Osteoblast (primary cell): ENCODE measurements around the gene GNAT1. TPM values are rescaled to one million over a fixed set of nuclear protein-coding genes. Genes with fewer than 3 reads are reported as not detected.

Source experiments
- DNase-seq: peaks from one replicate; pipeline ENCODE4 v3.0.0; 2011; ENCODE audit warnings: low spot score, mixed read lengths; ENCODE audit not compliant: insufficient read length; ENCODE audit errors: missing footprints
- H2AFZ ChIP-seq: 2 replicates; pipeline ENCODE4 v1.6.0; 2011; ENCODE audit warnings: mild to moderate bottlenecking, low read length
- H3K27ac ChIP-seq: 2 replicates; pipeline ENCODE4 v1.5.1; 2011; ENCODE audit warnings: mild to moderate bottlenecking, low read depth, low read length, moderate library complexity
- H3K27me3 ChIP-seq: 2 replicates; pipeline ENCODE4 v1.6.0; 2012; ENCODE audit warnings: mild to moderate bottlenecking, control low read depth, inconsistent platforms, low read length, moderate library complexity; ENCODE audit not compliant: insufficient read depth
- H3K36me3 ChIP-seq: 2 replicates; pipeline ENCODE4 v1.5.1; 2011; ENCODE audit warnings: mild to moderate bottlenecking, low read length, control low read depth, moderate library complexity; ENCODE audit not compliant: insufficient read depth
- H3K4me1 ChIP-seq: 2 replicates; pipeline ENCODE4 v1.5.1; 2011; ENCODE audit warnings: mild to moderate bottlenecking, low read length, control low read depth, moderate library complexity; ENCODE audit not compliant: insufficient read depth
- H3K4me2 ChIP-seq: 2 replicates; pipeline ENCODE4 v1.6.0; 2011; ENCODE audit warnings: mild to moderate bottlenecking, low read length; ENCODE audit not compliant: insufficient read depth
- H3K4me3 ChIP-seq: fragments of 200-600 bp; sonication (generic); 3 replicates; pipeline ENCODE4 v1.5.1; 2012; ENCODE audit warnings: mild to moderate bottlenecking, low read length, inconsistent platforms; ENCODE audit not compliant: insufficient read depth
- H3K79me2 ChIP-seq: 2 replicates; pipeline ENCODE4 v1.6.0; 2012; ENCODE audit warnings: mild to moderate bottlenecking, low read length, control low read depth, inconsistent platforms; ENCODE audit not compliant: insufficient read depth
- H3K9me3 ChIP-seq: 2 replicates; pipeline ENCODE4 v1.5.1; 2011; ENCODE audit warnings: low read depth, low read length, control low read depth
- H4K20me1 ChIP-seq: 2 replicates; pipeline ENCODE4 v1.6.0; 2012; ENCODE audit warnings: mild to moderate bottlenecking, low read length, control low read depth; ENCODE audit not compliant: insufficient read depth
- CTCF ChIP-seq: IDR thresholded peaks from 2 replicates; pipeline ENCODE4 v1.5.1; 2011; ENCODE audit warnings: mild to moderate bottlenecking, low read depth, low read length, moderate library complexity; ENCODE audit errors: extremely low read depth
- total RNA-seq: library from RNA; depleted of rRNA; stranded (reverse); fragments of >200 nt; gene quantifications from 2 replicates; pipeline ENCODE4 v1.2.3, GENCODE V29; 2012

Gene GNAT1
- total RNA-seq, 1 donor, result not detected

GRCh38 chr3:50147861-50148260 lies 43.5 kb upstream of the GNAT1 start:
- no peaks in the 10 kb centered on the region for H3K36me3 ChIP-seq
- no peak for TF ChIP-seq CTCF
- no peak overlapping the region for H3K4me2 ChIP-seq
- no peaks in the 10 kb centered on the region for H3K27me3 ChIP-seq
- no peaks in the 10 kb centered on the region for H4K20me1 ChIP-seq
- H3K9me3 ChIP-seq, result no peaks in the 10 kb centered on the region
- no peak overlapping the region for H2AFZ ChIP-seq
- no peak for DNase-seq
- H3K79me2 ChIP-seq, result no peaks in the 10 kb centered on the region
- H3K27ac ChIP-seq, result no peak overlapping the region
- no peak overlapping the region for H3K4me3 ChIP-seq
- no peaks in the 10 kb centered on the region for H3K4me1 ChIP-seq

GRCh38 chr3:50150404-50150750 lies 41.0 kb upstream of the GNAT1 start:
- no peak overlapping the region for H3K4me3 ChIP-seq
- H3K9me3 ChIP-seq, result no peaks in the 10 kb centered on the region
- no peak overlapping the region for H3K4me2 ChIP-seq
- no peaks in the 10 kb centered on the region for H3K4me1 ChIP-seq
- no peaks in the 10 kb centered on the region for H3K36me3 ChIP-seq
- H3K79me2 ChIP-seq, result no peaks in the 10 kb centered on the region
- TF ChIP-seq CTCF, result no peak
- H3K27ac ChIP-seq, result no peak overlapping the region
- no peak overlapping the region for H2AFZ ChIP-seq
- no peaks in the 10 kb centered on the region for H4K20me1 ChIP-seq
- peaks cover 8% of the 10 kb centered on the region for H3K27me3 ChIP-seq
- DNase-seq, result no peak

- Histone ChIP-seq H3K9me3 (no peaks in the 10 kb centered on the region), H3K4me3 (no peak overlapping the region), H3K27me3 (peaks cover 8% of the 10 kb centered on the region), H3K36me3 (no peaks in the 10 kb centered on the region), H3K27ac (no peak overlapping the region), H3K4me1 (no peaks in the 10 kb centered on the region), H3K4me2 (no peak overlapping the region), H2AFZ (no peak overlapping the region), H3K79me2 (peaks cover 7% of the 10 kb centered on the region), H4K20me1 (no peaks in the 10 kb centered on the region)
- TF ChIP-seq CTCF, result no peak
- DNase-seq, result no peak
These were observed 40.3 kb upstream of the GNAT1 start for GRCh38 chr3:50150863-50151686.

DNA sequence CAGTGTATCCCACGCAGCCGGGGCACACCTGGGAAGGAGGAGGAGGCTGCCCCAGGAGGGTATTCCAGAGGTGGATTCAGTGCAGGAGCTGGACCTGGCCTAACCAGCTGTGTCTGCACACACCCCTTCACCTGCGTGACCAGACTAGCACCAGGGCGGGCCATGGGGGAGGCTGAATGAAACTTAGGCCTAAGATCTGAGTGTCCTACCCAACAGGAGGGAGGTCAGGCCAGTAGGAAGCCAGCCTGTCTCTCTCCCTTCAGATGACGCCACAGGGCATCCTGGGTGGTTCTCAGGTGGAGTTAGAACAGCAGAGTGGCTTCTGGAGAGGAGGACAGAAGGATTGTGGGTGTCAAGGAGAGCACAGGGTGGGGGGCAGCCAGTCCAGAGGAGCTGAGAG lies 39.7 kb upstream of the GNAT1 start:
- Histone ChIP-seq H3K9me3 (no peaks in the 10 kb centered on the region), H4K20me1 (no peaks in the 10 kb centered on the region), H3K27ac (no peak overlapping the region), H3K4me3 (no peak overlapping the region), H3K27me3 (peaks cover 8% of the 10 kb centered on the region), H3K4me2 (no peak overlapping the region), H3K4me1 (peaks cover 5% of the 10 kb centered on the region), H3K36me3 (no peaks in the 10 kb centered on the region), H3K79me2 (peaks cover 13% of the 10 kb centered on the region), H2AFZ (no peak overlapping the region)
- no peak for TF ChIP-seq CTCF
- no peak for DNase-seq
